NCI-H2171 treated with DMSO at 0.1 percent for 48 hours (cell line): ENCODE measurements around the gene EPB41L1.

Source experiments
- DNase-seq: peaks from one replicate; lab custom pipeline; 2025; lab: John Stamatoyannopoulos, UW

Gene EPB41L1

GRCh38 chr20:36262440-36262839 lies 107.9 kb downstream of the EPB41L1 start:
- DNase-seq = no peak

- no peak for DNase-seq
Observed at GRCh38 chr20:36264426-36265246, 110.1 kb downstream of the EPB41L1 start.

- DNase-seq = no peak
Observed at GRCh38 chr20:36266189-36266588, 111.6 kb downstream of the EPB41L1 start.

DNA sequence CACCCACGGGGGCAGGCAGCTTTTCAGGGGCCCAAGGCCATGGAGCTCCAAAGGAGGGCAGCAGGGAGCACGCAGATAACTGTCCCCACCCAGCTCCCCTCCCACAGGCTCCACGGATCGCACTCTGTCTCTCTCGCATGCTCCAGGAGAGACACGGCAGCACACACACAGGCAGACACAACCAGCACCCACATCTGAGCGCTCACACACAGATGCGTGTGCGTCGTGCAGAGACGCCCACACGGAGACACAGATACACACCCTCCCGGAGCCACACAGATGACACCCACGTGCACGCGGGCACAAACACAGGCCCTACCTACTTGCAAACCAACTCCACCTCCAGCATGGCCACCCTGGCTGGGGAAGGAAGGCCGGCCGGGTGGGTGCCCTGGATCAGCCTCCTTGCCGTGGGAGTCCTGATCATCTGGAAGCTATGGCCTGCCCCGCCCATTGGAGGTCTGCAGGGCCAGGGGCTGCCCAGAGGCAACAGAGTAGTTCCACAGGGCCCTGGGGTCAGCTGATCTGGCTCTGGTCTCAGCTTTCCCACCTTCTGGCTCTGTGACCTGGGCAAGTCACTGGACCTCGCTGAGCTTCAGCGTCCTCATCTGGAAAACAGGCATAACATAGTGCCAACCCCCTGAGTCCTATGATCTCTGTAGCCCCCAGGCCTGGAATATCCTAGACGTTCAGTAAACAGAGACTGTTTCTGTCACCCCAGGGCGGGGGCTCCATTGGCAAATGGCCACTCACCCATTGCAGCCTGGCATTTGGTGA lies 113.3 kb downstream of the EPB41L1 start:
- DNase-seq = no peak

- DNase-seq = no peak
Observed at GRCh38 chr20:36268440-36269342, 114.2 kb downstream of the EPB41L1 start.

DNA sequence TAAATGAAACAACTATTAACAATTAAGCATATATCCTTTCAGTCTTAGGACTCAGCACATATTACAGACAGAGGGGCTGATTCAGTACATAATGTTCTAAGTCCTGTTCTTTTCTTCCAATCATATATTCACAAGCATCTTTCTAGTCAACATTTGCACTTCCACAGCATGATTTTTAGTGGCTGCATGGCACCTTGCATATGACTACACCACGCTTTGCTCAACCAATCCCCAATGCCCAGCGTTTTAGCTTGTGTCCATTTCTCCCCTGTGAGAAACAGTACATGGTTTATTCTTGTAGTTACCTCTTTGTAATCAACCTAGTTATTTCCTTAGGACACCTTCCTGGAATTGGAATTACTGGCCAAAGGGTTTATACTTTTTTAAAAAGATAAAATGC lies 115.0 kb downstream of the EPB41L1 start:
- DNase-seq = no peak

DNA sequence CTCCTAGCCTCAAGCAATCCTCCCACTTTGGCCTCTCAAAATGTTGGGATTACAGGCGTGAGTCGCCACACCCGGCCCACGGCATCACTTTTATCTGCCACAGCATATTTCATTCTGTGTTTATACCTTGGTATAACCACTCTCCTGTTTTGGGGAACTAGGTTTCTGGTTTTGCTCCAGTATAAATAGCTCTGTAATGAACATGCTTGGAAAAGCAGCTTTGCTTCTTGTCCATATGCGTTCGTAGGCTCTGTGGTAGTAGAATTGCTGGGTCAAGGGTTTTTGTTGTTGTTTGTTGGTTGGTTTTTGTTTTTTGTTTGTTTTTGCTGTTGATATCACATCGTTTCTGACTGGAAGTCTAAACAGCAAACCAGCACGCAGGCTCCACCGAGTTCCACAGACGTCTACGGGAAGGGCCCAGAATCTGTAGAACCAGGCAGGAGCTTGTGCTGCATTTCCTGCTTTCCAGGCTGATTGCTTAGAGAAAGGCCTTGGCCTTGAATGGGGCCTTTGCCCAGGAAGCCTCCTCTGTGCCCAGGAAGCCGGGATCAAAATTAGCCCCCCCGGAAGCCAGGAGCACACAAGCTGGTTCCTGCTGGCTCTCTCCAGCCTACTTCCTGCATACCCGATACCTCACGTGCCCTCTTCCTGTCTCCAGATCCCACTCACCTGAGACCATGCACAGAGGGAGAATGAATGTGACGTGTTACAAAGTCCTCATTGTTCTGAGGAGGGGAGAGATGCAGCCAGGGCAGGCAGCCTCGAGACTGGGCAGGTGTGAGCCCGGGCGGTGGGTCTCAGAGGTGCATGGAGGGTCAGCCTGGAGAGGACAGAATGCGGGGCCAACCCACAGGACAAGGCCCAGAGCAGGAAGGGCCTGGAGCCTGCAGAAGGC lies 116.5 kb downstream of the EPB41L1 start:
- no peak for DNase-seq

GRCh38 chr20:36271639-36272546 lies 117.4 kb downstream of the EPB41L1 start:
- DNase-seq = no peak

DNA sequence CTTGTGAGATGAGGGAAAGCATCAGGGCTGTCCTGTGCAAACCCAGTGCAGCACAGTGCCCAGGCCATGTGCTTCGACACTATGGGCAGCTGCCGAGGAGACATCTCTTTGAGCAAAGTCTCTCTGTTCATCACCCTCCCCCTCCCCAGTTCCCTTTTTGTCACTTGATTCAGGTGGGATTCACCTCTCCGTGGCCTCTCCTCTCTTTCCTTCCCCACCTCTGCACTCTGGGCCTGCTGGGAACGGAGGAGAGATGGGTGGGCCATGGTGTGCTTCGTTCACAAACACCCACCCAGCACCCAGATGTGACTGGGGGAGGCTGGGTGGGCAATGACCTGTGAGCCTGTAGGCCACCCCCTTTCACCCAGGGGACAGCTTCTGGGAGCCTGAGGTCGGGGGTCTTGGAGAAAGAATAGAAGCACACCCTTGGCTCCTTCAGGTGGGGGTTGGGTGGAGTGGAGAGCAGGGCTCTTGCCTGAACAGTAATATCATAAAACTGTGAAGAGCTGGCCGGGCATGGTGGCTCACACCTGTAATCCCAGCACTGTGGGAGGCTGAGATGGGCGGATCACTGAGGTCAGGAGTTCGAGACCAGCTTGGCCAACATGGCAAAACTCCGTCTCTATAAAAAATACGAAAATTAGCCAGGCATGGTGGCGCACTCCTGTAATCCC lies 118.1 kb downstream of the EPB41L1 start:
- no peak for DNase-seq

- peak; percentile 11 for DNase-seq
Observed at GRCh38 chr20:36273414-36274180, 119.1 kb downstream of the EPB41L1 start.

DNA sequence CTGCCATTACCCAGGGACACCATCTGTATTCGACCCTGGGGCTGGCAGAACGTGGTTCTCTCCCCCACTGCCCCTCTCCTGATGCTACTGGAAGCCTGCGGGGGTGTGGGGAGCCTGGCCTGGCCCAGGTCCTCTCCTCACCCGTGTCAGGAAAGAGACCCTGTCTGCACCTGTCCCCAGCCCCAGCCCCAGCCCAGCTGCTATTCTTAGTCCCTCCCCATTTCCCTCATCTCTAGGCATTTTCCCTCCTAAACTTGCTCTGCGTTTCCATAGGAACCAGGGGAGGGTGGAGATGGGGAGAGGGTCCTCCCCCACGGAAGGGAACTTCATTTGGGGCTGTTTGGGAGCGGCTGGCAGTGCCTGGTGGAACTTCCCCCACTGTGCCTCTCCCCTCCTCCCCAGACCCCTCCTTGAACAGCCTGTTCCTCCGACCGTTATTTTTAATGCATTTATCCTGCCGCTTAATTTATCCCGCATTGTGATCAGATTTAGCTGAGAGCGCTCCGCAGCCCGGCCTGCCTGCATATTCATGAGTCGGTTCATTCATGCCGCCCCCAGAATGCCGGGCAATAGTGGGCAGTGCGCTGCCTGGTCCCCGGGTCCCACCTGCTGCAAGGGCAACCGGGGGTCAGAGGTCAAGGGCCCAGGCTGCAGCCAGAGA lies 119.8 kb downstream of the EPB41L1 start:
- DNase-seq = no peak

DNA sequence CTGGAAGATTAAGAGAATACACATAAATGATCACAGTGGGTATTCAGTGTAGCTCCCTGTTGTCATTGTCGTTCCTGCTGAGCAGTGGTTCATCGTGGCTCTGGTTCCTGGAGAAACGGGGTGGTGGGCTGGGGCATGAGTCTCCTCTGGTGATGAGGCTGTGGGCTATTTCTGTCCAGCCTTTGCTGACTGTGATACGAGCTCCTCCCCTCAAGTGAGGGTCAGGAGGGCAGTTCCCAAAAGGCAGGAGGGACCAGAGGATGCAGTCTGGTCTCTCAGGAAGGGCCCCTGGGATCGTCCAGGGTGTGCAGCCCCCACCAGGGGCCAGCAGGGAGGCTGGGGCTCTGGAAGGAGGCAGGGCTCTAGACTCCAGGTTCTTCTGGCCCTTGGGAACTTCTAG lies 120.5 kb downstream of the EPB41L1 start:
- DNase-seq = no peak

GRCh38 chr20:36275441-36276189 lies 121.1 kb downstream of the EPB41L1 start:
- no peak for DNase-seq

- DNase-seq = no peak
Observed at GRCh38 chr20:36277546-36277945, 123.0 kb downstream of the EPB41L1 start.

DNA sequence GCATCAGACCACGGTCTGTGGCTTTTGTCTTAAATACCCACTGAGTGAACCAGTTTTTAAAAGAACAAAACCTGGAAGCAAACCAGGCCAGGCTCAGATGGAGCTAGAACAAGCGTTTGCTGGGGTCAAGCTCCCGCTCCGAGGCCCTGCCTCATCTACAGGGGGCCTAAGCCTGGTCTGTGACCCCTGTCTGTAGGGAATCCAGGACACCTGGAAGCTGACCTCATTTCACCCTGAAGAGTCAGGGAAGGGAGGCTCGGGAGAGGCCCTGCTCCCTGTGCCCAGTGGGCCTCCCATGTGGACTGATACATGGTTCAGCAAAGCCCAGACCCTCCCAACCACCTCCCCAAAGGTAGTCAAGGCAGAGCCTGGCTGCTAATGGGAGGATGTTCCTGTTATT lies 124.8 kb downstream of the EPB41L1 start:
- no peak for DNase-seq

DNA sequence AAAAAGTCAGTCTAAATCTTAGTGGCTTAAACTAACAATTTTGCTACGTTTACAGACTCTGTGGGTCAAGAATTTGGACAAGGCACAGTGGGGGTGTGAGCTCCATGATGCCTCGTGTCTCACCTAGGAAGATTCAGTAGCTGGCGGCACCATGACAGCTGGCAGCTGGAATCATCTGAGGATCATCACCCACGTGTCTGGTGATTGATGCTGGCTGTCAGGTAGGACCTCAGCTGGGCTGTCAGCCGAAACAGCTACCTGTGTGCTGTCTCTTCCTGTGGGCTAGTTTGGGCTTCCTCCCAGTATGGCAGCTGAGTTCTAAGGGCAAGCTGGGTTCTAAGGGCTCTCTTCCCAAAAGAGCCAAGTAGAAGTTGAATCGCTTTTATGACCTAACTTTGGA lies 125.2 kb downstream of the EPB41L1 start:
- DNase-seq = peak; percentile 12

GRCh38 chr20:36281785-36282380 lies 127.3 kb downstream of the EPB41L1 start:
- no peak for DNase-seq
